Measurements from ENCODE around the gene NDUFAF8. TPM values are rescaled to one million over a fixed set of nuclear protein-coding genes. Genes with fewer than 3 reads are reported as not detected.

The NDUFAF8 gene
- polyA plus RNA-seq, 1 experiment, result 70.8 TPM

DNA sequence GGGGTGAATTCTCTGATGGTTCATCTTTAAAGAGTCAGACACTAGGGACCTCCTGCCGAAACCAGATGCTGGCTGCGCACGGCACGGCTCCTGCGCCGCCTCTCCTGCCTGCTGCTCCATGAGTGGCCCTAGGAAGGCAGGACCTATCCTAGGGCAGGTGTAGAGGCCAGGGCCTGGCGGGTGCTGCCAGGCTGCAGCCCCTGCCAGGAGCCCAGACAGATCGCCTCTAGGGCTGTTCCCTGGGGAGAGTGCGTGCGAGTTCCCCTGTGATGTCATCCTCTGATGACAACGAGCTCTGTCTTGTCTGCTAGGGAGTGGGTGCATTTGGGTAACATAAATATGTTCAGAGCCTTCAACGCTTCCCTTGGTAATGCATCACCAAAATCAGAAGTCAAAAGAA, 32.1 kb downstream of the NDUFAF8 start:
- peaks cover 28% of the 10 kb centered on the region for H3K36me3 ChIP-seq (ENCODE audit: control insufficient read depth, insufficient read depth, low read length)
- no peak overlapping the region for H3K4me3 ChIP-seq (ENCODE audit: low read depth, low read length)
- no peak for TF ChIP-seq CTCF (IDR thresholded peaks at IDR 0.05; ENCODE audit: insufficient read depth, low read depth, low read length)
- DNase-seq (ENCODE audit: low read depth), result no peak
- CTCF ChIA-PET, result interaction anchor here (1.0 to 1.6 kb wide), 2 partner anchors 11 to 17 kb away, joined by 4 to 7 read pairs; no protein-coding TSS in a partner anchor
- no peaks in the 10 kb centered on the region for H3K27me3 ChIP-seq (ENCODE audit: control insufficient read depth, insufficient read depth, low read length)
- POLR2A ChIA-PET, result no interaction called here

GRCh38 chr17:81272616-81273015, 33.5 kb downstream of the NDUFAF8 start:
- DNase-seq (ENCODE audit: low read depth), result no peak
- Histone ChIP-seq H3K4me3 (ENCODE audit: low read depth, low read length) (no peak overlapping the region), H3K27me3 (ENCODE audit: control insufficient read depth, insufficient read depth, low read length) (no peaks in the 10 kb centered on the region), H3K36me3 (ENCODE audit: control insufficient read depth, insufficient read depth, low read length) (peaks cover 33% of the 10 kb centered on the region)
- no peak for TF ChIP-seq CTCF (IDR thresholded peaks at IDR 0.05; ENCODE audit: insufficient read depth, low read depth, low read length)
- POLR2A ChIA-PET, result no interaction called here
- CTCF ChIA-PET, result no interaction called here

GRCh38 chr17:81273698-81274470, 34.8 kb downstream of the NDUFAF8 start:
- Histone ChIP-seq H3K27me3 (ENCODE audit: control insufficient read depth, insufficient read depth, low read length) (no peaks in the 10 kb centered on the region), H3K4me3 (ENCODE audit: low read depth, low read length) (no peak overlapping the region), H3K36me3 (ENCODE audit: control insufficient read depth, insufficient read depth, low read length) (peaks cover 34% of the 10 kb centered on the region)
- CTCF ChIA-PET, result no interaction called here
- TF ChIP-seq CTCF (IDR thresholded peaks at IDR 0.05; ENCODE audit: insufficient read depth, low read depth, low read length), result no peak
- DNase-seq (ENCODE audit: low read depth), result no peak
- POLR2A ChIA-PET, result no interaction called here

DNA sequence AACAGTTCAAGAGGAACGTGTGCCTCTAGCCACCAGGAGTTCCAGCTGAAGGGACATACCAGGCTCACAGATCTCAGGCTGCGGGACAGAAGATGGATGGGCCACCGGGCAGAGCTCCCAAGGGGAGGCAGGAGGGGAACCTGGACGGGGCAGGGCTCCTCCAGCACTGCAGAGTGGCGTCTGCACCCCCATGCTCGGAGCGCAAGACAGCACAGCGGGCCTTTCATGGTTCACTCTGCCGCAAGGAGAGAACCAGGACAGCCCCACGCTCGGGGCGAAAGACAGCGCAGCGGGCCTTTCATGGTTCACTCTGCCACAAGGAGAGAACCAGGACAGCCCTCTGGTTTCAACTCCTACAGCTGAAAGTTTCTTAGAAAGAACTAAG, 35.3 kb downstream of the NDUFAF8 start:
- TF ChIP-seq CTCF (IDR thresholded peaks at IDR 0.05; ENCODE audit: insufficient read depth, low read depth, low read length), result no peak
- ChIA-PET CTCF (no interaction called here), POLR2A (no interaction called here)
- peaks cover 35% of the 10 kb centered on the region for H3K36me3 ChIP-seq (ENCODE audit: control insufficient read depth, insufficient read depth, low read length)
- no peak overlapping the region for H3K4me3 ChIP-seq (ENCODE audit: low read depth, low read length)
- DNase-seq (ENCODE audit: low read depth), result no peak
- H3K27me3 ChIP-seq (ENCODE audit: control insufficient read depth, insufficient read depth, low read length), result no peaks in the 10 kb centered on the region

GRCh38 chr17:81276781-81277180, 37.7 kb downstream of the NDUFAF8 start:
- Histone ChIP-seq H3K27me3 (ENCODE audit: control insufficient read depth, insufficient read depth, low read length) (no peaks in the 10 kb centered on the region), H3K4me3 (ENCODE audit: low read depth, low read length) (no peak overlapping the region), H3K36me3 (ENCODE audit: control insufficient read depth, insufficient read depth, low read length) (peaks cover 33% of the 10 kb centered on the region)
- no peak for DNase-seq (ENCODE audit: low read depth)
- CTCF ChIA-PET, result no interaction called here
- POLR2A ChIA-PET, result no interaction called here
- TF ChIP-seq CTCF (IDR thresholded peaks at IDR 0.05; ENCODE audit: insufficient read depth, low read depth, low read length), result no peak
